HG03103 (cell line): ENCODE measurements around the gene ALDH1B1.

Source experiments
- ATAC-seq: cut with Tn5 transposase; IDR thresholded peaks from one replicate; pipeline ENCODE4 v1.9.1; 2021; ENCODE audit warnings: low read depth; ENCODE audit not compliant: unreplicated experiment

The ALDH1B1 gene

GRCh38 chr9:38392235-38393127 lies at the start of gene ALDH1B1:
Gene ALDH1B1 (plus strand): TSS chr9:38392702. CDS start chr9:38395749, 3,047 bp downstream.
- ATAC-seq, result peak; percentile 95

DNA sequence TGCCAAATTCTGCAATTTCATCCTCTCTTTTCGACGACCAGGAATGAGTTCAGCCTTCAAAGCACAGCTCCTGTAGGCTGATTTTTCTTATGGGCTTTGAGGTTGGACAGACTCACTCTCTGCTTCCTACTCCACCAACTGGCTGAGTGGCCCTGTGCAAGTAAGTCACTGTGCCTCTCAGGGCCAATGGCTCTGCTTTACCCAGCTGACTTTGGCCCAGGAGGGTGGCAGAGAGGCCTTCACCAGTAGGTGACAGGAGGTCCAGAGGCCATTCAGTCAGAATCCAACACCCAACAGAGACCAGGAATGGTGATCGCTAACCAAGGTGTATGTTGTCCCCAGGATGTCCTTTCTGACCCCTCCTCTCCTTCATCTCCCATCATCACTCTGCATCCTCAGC lies 49.5 kb upstream of the ALDH1B1 start:
- ATAC-seq, result no peak

- ATAC-seq, result no peak
Observed at GRCh38 chr9:38343552-38343951, 49.0 kb upstream of the ALDH1B1 start.

DNA sequence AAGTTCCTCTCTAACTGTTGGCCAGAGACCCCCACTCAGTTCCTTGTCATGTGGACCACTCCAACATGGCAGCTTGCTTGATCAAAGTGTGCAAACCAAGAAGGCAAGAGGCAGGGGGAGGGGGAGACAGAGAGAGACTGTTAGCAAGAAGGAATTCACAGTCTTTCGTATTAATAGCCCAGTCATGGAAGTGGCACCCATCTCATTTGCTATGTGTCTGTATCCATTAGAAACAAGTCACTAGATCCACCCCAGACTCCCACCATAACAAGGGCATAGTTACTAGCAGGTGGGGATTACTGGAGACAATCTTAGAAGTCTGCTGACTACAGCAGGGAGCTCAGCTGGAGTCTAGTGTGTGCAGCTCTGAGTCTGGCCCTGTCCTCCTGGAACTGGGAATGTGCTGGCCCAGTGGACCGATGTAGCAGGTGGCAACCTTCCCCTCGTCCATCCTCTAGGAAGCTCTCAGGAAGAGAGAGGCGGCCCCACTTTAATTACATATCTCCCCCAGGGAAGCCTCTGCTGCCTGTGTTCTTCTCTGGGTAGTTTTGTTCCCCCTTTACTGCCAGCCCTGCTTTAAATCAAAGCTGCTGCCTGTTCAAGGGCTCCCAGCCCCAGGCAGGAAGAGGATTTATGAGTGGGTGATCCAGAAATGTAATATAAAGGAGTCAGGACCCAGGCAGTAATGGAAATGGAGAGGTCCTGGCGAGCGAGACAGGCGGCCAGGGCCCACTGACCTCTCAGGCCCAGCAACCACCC lies 47.8 kb upstream of the ALDH1B1 start:
- ATAC-seq, result no peak

- no peak for ATAC-seq
Observed at GRCh38 chr9:38345851-38346755, 46.4 kb upstream of the ALDH1B1 start.

DNA sequence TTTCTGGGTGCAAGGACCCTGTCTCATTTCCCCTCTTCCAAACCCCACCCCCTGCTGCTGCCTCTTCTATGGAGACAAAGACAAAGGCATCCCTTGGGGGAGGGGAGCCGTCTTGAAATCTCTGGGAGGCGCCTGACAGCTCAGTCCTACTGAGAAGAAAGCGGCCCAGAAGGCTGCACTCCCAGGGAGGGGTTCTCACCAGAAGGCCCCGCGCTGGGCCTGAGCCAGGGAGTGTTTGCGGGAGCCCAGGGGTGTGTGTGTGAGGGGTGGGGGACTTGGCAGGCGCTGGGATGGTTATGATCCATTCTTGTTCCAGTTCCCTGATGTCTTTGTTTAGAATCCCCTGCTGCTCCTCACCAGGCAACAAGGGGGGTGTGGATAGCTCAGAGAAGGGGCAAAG lies 45.7 kb upstream of the ALDH1B1 start:
- no peak for ATAC-seq

DNA sequence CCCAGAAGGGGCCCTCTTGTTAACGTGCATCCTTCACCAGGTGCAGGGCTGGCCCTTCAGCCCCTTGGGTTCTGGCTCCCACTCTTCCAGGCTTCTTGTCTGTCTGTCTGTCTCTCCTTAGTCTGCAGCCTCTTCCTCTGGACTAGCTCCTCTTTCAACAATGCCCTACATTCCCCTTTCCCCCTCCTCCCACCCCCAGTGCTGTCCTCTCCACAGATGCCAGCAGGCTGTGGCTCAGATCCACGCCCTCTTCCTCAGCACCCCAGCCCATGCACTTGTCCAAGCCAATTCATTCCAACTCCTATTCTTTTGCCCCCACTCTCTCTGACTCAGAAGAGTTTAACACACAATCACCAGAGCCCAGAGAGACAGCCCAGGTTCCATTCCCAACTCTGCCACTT lies 45.2 kb upstream of the ALDH1B1 start:
- ATAC-seq, result no peak

GRCh38 chr9:38347946-38348345 lies 44.6 kb upstream of the ALDH1B1 start:
- ATAC-seq, result no peak

GRCh38 chr9:38350529-38350928 lies 42.0 kb upstream of the ALDH1B1 start:
- ATAC-seq, result no peak

GRCh38 chr9:38352530-38353328 lies 39.8 kb upstream of the ALDH1B1 start:
- ATAC-seq, result no peak

DNA sequence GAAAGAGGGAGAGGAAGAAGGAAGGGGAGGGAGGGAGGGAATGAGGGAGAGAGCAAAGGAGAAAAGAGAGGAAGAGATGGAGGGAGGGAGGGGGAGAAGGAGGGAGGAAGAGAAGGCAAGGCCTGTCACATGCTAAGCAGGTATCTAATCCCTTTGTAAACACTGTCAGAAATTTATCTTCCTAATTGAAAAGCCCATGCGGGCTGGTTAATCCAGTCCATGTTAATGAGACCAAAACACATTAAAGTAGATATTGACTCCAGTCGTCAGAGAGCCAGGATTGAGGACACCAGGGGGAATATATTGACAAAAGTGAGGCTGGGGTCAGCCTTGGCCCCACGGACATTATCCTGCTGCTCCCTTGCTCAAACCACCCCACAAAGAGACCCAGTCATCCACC lies 37.4 kb upstream of the ALDH1B1 start:
- no peak for ATAC-seq

GRCh38 chr9:38355517-38356120 lies 36.9 kb upstream of the ALDH1B1 start:
- ATAC-seq, result no peak

DNA sequence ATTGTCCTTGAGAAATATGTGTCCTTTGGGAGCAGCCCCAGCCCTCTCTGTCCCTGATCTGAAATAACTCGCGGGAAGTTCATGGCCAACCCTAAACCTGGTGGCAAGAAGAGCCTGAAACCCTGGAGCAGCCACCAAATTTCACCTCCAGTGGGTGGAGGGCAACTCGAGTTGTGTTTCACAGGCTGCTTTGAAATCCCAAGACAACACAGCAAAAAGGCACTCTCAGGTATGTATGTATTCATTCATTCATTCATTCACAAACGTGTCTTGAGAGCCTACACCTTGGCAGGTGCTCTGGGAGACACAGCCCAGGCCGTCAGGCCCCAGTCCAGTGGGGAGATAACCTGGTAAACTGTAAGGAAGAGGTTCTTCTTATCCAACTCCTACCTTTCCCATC lies 35.7 kb upstream of the ALDH1B1 start:
- ATAC-seq, result no peak

DNA sequence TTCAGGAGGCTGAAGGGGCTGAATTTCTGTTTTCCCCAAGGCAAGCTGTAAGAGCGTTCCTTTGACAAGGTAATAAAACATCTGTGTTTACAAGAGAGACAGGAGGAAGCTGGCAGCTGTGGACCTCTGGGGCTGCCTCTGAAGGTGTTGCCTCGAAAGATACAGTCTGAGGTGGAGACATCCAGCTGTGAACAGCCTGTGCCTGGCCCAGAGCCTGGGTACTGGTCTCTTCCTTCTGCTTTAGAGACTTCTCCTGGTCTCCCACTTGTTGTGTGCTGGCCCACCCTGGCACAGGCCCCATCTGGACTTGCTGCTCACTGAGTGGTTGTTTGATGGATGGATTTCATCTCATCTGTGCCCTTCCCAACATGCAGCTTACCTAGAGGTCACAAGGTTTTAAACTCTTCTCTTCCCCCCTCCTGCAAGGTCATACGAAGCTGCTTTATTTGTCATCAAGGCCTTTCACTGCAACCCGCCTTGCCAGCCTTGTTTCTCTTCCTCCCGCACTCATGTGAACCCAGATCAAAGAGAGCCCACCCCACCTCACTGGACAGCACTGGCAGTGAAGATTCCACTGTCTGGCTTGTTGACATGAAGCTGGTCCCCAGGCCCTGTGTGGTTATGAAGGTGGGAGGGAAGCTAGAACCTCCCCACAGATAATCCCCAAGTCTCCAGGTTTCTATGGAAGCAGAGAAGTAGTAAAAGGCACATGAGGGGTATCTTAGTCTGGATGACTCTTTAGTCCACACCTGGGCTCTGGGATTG lies 35.0 kb upstream of the ALDH1B1 start:
- no peak for ATAC-seq

GRCh38 chr9:38358390-38359296 lies 33.9 kb upstream of the ALDH1B1 start:
- ATAC-seq, result no peak

- ATAC-seq, result no peak
Observed at GRCh38 chr9:38359297-38359653, 33.2 kb upstream of the ALDH1B1 start.

GRCh38 chr9:38359689-38360385 lies 32.7 kb upstream of the ALDH1B1 start:
- no peak for ATAC-seq
